ENCODE data around the gene MACROD2.
"Not testable (repeated sequence)": the region's sequence is repeated elsewhere in the genome, so short reads cannot be mapped to it uniquely, and the experiment has no call there.

Gene MACROD2

DNA sequence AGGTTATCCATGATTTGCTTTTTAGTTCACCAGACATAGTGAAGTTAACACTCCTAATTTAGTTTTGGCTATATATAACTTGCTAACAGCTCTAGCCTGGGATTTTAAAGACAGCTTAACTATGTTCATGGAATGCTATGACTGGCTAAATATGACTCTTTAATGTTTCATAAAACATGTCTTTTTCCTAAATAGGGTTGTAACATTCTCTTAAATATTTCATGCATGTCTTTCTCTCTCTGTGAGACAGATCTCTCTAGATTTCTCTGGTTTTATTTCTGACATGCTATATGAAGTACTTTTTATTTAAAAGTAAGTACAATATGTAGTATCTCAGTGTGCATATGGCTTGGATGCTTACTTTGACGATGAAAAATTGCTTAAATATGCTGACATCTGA, 35.7 kb downstream of the MACROD2 start:
- ATAC-seq (ENCODE audit: low read depth) (no peak), DNase-seq (ENCODE audit: low spot score in 2 of 2) (no peak)
- Mint-ChIP-seq H3K4me3 (no peak overlapping the region), H3K4me1 (no peaks in the 10 kb centered on the region), H3K36me3 (no peaks in the 10 kb centered on the region), H3K27me3 (no peaks in the 10 kb centered on the region), H3K27ac (no peak overlapping the region), H3K9me3 (no peaks in the 10 kb centered on the region)

DNA sequence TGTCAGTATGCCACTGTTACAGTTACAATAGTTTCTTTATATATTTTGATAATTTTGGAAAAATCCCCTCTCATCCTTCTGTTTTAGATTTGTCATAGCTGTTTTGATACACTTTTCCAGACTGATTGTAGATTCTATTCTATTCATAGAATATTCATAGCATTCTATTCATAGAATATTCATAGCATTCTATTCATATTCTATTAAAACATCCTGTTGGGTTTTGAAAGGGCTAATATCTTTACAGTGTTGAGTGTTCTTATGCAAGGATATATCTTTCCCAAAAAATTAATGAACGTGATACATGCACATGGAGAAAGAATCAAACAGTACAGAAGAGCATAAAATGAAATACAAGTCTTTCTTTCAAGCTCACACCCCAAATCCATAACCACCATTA, 38.0 kb downstream of the MACROD2 start:
- no peak overlapping the region for H3K27ac Mint-ChIP-seq
- no peak overlapping the region for H3K4me3 Mint-ChIP-seq
- H3K4me1 Mint-ChIP-seq, result no peaks in the 10 kb centered on the region

DNA sequence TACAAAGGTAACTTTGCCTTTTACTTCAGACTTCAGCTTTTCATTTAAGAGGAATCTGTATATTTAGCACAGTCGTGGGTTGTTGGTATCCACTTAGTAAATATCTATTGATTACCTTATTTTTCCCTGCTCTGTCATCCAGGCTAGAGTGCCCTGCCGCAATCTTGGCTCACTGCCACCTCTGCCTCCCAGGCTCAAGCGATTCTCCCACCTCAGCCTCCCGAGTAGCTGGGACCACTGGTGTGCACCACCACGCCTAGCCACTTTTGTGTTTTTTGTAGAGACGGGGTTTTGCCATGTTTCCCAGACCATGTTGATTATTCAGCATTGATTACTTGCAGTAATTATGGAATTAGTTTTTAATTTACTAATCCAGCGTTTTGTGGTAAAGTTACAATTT, 41.3 kb downstream of the MACROD2 start:
- Mint-ChIP-seq H3K27ac (no peak overlapping the region), H3K36me3 (no peaks in the 10 kb centered on the region), H3K4me1 (no peaks in the 10 kb centered on the region), H3K27me3 (no peaks in the 10 kb centered on the region), H3K4me3 (no peak overlapping the region), H3K9me3 (no peaks in the 10 kb centered on the region)
- no peak for ATAC-seq (ENCODE audit: low read depth)
- no peak for DNase-seq (ENCODE audit: low spot score in 2 of 2)

More for the DNA sequence above, 38.0 kb downstream of the MACROD2 start:
- ATAC-seq (ENCODE audit: low read depth) (no peak), DNase-seq (ENCODE audit: low spot score in 2 of 2) (no peak)
- no peaks in the 10 kb centered on the region for H3K9me3 Mint-ChIP-seq
- no peaks in the 10 kb centered on the region for H3K27me3 Mint-ChIP-seq
- no peaks in the 10 kb centered on the region for H3K36me3 Mint-ChIP-seq

DNA sequence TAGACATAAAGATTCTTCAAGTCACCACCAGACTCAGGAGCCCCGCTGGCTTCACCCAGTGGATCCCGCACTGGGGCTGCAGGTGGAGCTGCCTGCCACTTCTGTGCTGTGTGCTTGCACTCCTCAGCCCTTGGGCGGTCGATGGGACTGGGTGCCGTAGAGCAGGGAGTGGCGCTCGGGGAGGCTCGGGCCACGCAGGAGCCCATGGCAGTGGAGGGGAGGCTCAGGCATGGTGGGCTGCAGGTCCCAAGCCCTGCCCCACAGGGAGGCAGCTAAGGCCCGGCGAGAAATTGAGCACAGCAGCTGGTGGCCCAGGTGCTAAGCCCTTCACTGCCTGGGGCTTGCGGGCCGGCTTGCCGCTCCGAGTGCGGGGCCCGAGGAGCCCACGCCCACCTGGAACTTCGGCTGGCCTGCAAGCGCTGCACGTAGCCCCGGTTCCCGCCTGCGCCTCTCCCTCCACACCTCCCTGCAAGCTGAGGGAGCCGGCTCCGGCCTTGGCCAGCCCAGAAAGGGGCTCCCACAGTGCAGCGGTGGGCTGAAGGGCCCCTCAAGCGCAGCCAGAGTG, 49.5 kb downstream of the MACROD2 start:
- not testable (repeated sequence) for H3K36me3 Mint-ChIP-seq; H3K4me1 Mint-ChIP-seq; DNase-seq (ENCODE audit: low spot score in 2 of 2); H3K27me3 Mint-ChIP-seq; H3K9me3 Mint-ChIP-seq; H3K27ac Mint-ChIP-seq; H3K4me3 Mint-ChIP-seq; ATAC-seq (ENCODE audit: low read depth)

DNA sequence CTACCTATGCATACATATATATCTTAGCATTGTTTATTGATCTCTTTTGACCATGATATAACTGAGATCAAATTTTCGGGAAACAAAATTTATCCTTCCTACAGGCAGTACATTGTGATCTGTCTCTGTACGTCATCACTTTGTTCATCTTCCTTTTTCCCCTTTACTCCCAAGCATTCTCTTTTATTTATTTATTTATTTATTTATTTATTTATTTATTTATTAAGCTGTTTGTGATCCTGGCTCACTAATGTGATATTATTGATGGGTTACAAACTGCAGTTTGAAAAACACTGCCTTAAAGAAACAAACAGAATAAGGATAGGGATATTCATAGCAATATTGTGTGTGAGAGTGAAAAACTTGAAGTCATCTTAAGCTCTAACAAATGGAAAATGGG, 51.2 kb downstream of the MACROD2 start:
- DNase-seq (ENCODE audit: low spot score in 2 of 2) (no peak), ATAC-seq (ENCODE audit: low read depth) (no peak)
- Mint-ChIP-seq H3K4me3 (no peak overlapping the region), H3K27ac (no peak overlapping the region), H3K9me3 (no peaks in the 10 kb centered on the region), H3K27me3 (peaks cover 2% of the 10 kb centered on the region), H3K36me3 (no peaks in the 10 kb centered on the region), H3K4me1 (no peaks in the 10 kb centered on the region)

DNA sequence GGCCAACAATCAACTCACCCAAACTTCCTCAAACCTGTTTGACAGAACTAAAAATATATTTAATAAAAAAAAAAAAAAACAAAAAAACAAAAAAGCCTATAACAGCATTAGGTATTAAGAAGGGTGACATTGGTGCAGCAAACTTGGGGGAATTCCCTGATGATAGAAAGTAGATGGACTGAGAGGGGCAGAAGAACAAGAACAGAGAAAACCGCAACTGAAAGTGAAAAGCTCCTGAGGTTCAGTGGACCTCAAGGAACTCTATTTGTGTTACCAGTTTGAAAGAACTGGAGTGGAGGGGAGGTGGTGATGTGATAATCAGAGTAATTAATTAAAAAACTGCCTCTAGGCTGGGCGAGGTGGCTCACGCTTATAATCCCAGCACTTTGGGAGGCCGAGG, 53.8 kb downstream of the MACROD2 start:
- Mint-ChIP-seq H3K27ac (no peak overlapping the region), H3K4me1 (no peaks in the 10 kb centered on the region), H3K9me3 (no peaks in the 10 kb centered on the region), H3K4me3 (no peak overlapping the region), H3K27me3 (peaks cover 2% of the 10 kb centered on the region), H3K36me3 (no peaks in the 10 kb centered on the region)
- DNase-seq (ENCODE audit: low spot score in 2 of 2) (no peak), ATAC-seq (ENCODE audit: low read depth) (no peak)

DNA sequence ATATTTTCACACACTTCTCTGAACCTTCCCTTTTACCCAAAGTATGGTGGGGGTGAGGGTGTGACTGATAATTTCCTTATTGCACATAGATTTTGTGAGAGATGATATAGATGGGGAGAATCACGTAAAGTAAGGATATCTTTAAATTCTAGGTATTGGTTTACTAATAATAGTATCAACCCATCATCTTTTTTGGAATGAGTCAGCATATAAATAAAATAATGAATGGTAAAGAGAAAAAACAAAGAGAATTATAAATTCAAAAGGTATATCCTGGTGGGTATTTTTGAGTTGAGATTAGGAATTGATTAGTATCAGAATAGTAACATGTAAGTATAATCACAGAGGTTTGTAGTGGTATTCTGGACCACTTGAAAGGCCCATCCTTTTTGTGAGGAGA, 56.1 kb downstream of the MACROD2 start:
- ATAC-seq (ENCODE audit: low read depth), result no peak
- Mint-ChIP-seq H3K4me1 (no peaks in the 10 kb centered on the region), H3K4me3 (no peak overlapping the region), H3K9me3 (no peaks in the 10 kb centered on the region), H3K27me3 (peaks cover 2% of the 10 kb centered on the region), H3K36me3 (no peaks in the 10 kb centered on the region), H3K27ac (no peak overlapping the region)
- DNase-seq (ENCODE audit: low spot score in 2 of 2), result no peak

DNA sequence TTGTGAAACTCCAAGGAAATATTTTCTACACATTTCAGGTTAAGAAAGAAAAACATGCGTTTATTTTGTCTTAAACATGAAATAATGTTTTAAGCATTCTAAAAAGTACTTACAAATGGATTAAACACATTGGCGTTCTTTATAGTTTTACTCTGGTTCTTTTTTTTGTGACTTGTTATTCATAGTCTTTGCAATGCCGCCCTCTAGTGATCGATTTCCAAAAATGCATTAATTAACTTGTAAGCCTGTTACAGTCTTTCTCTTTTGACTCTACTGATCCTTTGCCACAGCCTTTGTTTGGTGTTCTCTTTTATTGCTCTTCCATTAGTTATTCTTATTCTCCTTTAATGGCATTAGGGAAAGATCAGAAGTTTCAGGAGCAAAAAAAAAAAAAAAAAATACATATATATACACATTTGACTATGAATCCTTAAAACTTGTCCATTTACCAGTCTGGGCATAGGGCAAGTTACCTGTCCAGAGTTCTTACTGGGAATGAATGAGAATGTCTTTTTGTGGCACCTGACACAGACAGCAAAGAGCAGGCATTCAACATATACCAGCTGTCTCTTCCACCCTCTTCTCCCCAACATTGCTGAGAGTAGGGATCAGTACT, 59.9 kb downstream of the MACROD2 start:
- Mint-ChIP-seq H3K4me3 (no peak overlapping the region), H3K27ac (no peak overlapping the region), H3K4me1 (no peaks in the 10 kb centered on the region), H3K9me3 (no peaks in the 10 kb centered on the region), H3K27me3 (no peaks in the 10 kb centered on the region), H3K36me3 (no peaks in the 10 kb centered on the region)
- DNase-seq (ENCODE audit: low spot score in 2 of 2), result peak in 1 of 2 donors; percentile 13
- ATAC-seq (ENCODE audit: low read depth), result no peak

DNA sequence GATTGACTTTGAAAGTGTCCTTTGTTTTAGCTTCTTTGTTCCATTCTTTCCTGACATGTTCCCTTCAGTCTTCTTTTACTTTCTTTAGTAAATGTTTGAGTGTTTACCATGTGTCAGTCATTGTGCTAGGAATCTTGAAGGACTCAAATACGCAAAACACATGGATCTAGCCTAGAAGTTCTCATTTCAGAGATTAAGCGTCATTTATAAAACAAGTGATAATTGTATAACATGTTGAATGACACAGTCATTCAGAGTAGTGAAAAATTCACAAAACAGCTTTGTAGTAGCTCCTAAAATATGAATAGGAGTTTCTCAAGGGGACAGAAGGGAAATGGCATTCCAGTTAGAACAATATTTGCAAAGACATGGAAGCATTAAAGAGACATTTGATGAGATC, 66.9 kb downstream of the MACROD2 start:
- Mint-ChIP-seq H3K4me3 (no peak overlapping the region), H3K27ac (no peak overlapping the region), H3K27me3 (peaks cover 2% of the 10 kb centered on the region), H3K36me3 (no peaks in the 10 kb centered on the region), H3K9me3 (no peaks in the 10 kb centered on the region), H3K4me1 (no peaks in the 10 kb centered on the region)
- DNase-seq (ENCODE audit: low spot score in 2 of 2), result no peak
- no peak for ATAC-seq (ENCODE audit: low read depth)

DNA sequence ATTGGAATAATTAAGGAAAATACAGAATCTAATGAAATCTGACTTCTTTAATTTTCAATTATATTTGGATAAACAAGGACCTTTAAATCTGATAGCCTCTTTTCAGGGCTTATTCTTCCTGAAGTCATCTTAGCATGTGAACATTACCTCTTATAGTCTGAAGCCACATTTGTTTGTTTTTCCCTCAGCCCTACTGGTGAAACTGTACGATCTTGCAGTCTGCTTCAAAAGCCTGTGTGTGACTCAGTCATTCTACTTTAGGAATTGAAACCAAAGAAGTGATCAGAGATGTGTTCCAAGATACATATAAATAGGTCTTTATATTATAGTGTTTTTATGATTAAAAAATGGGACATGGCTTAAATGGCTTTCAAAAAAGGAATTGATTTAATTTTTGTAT, 67.5 kb downstream of the MACROD2 start:
- Mint-ChIP-seq H3K9me3 (no peaks in the 10 kb centered on the region), H3K27ac (no peak overlapping the region), H3K36me3 (no peaks in the 10 kb centered on the region), H3K27me3 (peaks cover 2% of the 10 kb centered on the region), H3K4me1 (no peaks in the 10 kb centered on the region), H3K4me3 (no peak overlapping the region)
- DNase-seq (ENCODE audit: low spot score in 2 of 2), result no peak
- ATAC-seq (ENCODE audit: low read depth), result no peak

DNA sequence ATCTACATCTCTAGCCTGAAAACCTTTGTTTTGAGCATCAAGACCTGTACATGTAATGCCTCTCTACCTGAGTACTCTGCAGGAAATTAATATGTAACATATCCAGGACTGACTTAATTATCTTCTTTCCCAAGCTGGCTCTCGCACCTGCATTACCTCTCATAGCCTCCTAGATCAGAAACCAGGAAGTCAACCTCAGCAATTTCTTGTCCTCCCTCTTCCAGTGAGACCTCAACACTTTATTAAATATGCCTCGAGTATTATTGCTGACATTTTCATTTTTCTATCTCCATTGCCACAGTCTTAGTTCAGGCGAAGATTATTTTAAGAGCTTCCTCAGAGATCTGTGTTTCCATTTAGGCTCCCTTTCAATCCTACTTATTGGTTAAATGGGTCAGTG, 69.0 kb downstream of the MACROD2 start:
- Mint-ChIP-seq H3K9me3 (no peaks in the 10 kb centered on the region), H3K4me3 (no peak overlapping the region), H3K27me3 (peaks cover 2% of the 10 kb centered on the region), H3K36me3 (no peaks in the 10 kb centered on the region), H3K4me1 (no peaks in the 10 kb centered on the region), H3K27ac (no peak overlapping the region)
- ATAC-seq (ENCODE audit: low read depth) (no peak), DNase-seq (ENCODE audit: low spot score in 2 of 2) (no peak)

DNA sequence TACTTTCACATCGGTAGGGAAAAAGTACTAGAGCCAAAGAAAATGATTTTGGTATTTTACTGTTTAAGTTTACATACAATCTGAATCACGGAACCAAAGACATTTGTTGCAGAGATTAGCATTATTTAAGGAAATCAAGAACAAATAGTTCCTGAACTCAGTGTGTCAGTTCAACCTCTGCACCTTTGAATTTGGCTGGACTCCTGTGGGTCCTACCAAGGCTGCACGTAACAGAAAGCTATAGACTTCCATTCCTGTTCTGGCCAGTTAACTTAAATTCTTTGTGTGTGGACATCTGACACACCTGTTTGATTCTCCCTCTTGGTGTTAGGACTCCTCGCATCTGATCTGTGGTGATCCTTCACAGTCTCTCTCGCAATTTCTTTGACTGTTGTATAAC, 69.6 kb downstream of the MACROD2 start:
- no peak for DNase-seq (ENCODE audit: low spot score in 2 of 2)
- H3K27ac Mint-ChIP-seq, result no peak overlapping the region
- peaks cover 2% of the 10 kb centered on the region for H3K27me3 Mint-ChIP-seq
- H3K9me3 Mint-ChIP-seq, result no peaks in the 10 kb centered on the region
- H3K4me3 Mint-ChIP-seq, result no peak overlapping the region
- no peak for ATAC-seq (ENCODE audit: low read depth)
- no peaks in the 10 kb centered on the region for H3K4me1 Mint-ChIP-seq
- H3K36me3 Mint-ChIP-seq, result no peaks in the 10 kb centered on the region

DNA sequence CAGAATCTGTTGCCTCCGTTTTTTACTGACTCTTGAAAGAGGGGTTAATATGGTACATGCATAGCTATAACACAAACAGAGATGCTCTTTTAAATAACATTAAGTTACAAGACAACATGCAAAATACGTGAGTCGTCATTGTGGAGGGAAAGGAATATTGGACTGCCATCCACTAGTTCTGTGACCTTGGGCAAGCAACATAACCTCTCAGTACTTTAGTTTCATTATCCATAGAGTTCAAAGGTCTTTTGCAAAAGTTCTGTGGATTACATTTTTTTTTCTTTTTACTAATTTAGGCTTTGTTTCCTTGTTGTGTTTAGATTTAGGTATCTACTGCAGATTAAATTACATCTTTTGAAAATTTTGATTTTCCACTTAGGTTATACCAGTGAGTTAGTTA, 70.5 kb downstream of the MACROD2 start:
- no peak for ATAC-seq (ENCODE audit: low read depth)
- Mint-ChIP-seq H3K36me3 (no peaks in the 10 kb centered on the region), H3K9me3 (no peaks in the 10 kb centered on the region), H3K27me3 (peaks cover 2% of the 10 kb centered on the region), H3K4me3 (no peak overlapping the region), H3K4me1 (no peaks in the 10 kb centered on the region), H3K27ac (no peak overlapping the region)
- no peak for DNase-seq (ENCODE audit: low spot score in 2 of 2)

DNA sequence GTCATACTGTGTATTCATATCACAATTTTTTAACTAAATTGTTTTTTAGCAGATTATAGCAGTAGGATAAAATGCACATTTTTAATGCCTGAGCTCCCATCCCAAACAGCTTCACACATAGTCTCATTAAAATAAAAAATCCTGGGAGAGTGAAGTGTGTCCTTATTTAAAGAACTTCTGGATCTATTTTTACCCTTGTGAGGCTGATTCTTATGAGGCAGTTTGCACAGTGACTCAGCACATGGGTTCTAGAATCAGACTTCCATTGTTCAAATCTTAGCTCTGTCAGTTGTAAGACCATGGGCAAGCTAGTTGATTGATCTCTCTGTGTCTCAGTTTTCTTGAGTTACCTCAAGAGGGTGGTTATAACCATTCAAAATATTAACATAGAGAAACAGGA, 72.3 kb downstream of the MACROD2 start:
- H3K4me3 Mint-ChIP-seq, result no peak overlapping the region
- peaks cover 2% of the 10 kb centered on the region for H3K27me3 Mint-ChIP-seq

DNA sequence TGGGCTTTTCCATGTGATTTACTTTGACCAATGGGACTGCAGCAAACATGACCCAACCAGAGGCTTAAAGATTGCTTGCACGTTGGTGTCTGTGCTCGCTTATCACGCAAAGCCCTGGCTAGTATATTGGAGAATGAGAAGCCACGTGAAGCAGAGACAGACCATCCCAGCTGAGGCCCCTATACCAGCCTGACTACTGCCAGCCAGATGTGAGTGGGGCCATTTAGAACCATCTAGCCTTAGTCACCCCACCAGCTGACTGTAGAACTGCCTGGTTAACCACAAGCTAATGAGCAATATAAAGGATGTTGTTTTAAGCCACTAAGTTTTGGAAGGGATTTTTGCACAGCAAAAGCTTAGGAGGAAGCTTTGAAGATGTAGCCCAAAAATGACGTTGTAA, 74.5 kb downstream of the MACROD2 start:
- Mint-ChIP-seq H3K4me1 (no peaks in the 10 kb centered on the region), H3K27ac (no peak overlapping the region), H3K27me3 (no peaks in the 10 kb centered on the region), H3K36me3 (no peaks in the 10 kb centered on the region), H3K4me3 (no peak overlapping the region), H3K9me3 (no peaks in the 10 kb centered on the region)
- DNase-seq (ENCODE audit: low spot score in 2 of 2) (no peak), ATAC-seq (ENCODE audit: low read depth) (no peak)

More for the DNA sequence above, 72.3 kb downstream of the MACROD2 start:
- Mint-ChIP-seq H3K9me3 (no peaks in the 10 kb centered on the region), H3K36me3 (no peaks in the 10 kb centered on the region), H3K4me1 (no peaks in the 10 kb centered on the region), H3K27ac (no peak overlapping the region)
- ATAC-seq (ENCODE audit: low read depth) (no peak), DNase-seq (ENCODE audit: low spot score in 2 of 2) (no peak)
